T-cell (primary cell): ENCODE results near the gene ABCC9. TPM values are rescaled to one million over a fixed set of nuclear protein-coding genes. Genes with fewer than 3 reads are reported as not detected.

ENCODE experiments used
- ATAC-seq, 4 experiments: fragments of 200-7000 bp in 3 of 4; fragments of 150-1000 bp in 1 of 4; cut with Tn5 transposase; replicated peaks in 1 of 4; 1 replicate in 3 of 4; 2 replicates in 1 of 4; pipeline ENCODE4 v1.10.0; 2021; ENCODE audit warnings: moderate library complexity in 3 of 4, mild to moderate bottlenecking in 2 of 4, moderate number of reproducible peaks in 1 of 4
- CTCF ChIA-PET, 2 donors: fragments of 300-600 bp; sonication (Branson Sonifier 250); formaldehyde crosslinking; loops; one replicate each; lab custom pipeline; 2022; ENCODE audit warnings: antibody characterized with exemption in 2 of 2; lab: Charles Lee
- POLR2A ChIA-PET, 2 donors: fragments of 300-600 bp; sonication (Branson Sonifier 250); formaldehyde crosslinking; loops; one replicate each; lab custom pipeline; 2022; ENCODE audit warnings: antibody characterized with exemption in 2 of 2; lab: Charles Lee
- DNase-seq, 35 experiments: peaks; one replicate each; pipeline versions ENCODE4 v3.0.0 to v3.0.0-alpha.2; 2013 to 2023
- H3K27ac ChIP-seq: one replicate; pipeline ENCODE4 v1.5.1; 2013; ENCODE audit warnings: low read length
- H3K27me3 ChIP-seq, 2 experiments: replicated peaks in 1 of 2; 1 replicate in 1 of 2; 2 replicates in 1 of 2; pipeline versions ENCODE4 v1.6.1 to v1.7.0; 2013; ENCODE audit warnings: low read length in 1 of 2, mixed read lengths in 1 of 2; ENCODE audit not compliant: control insufficient read depth in 2 of 2, insufficient read depth in 2 of 2; ENCODE audit errors: extremely low read depth in 1 of 2
- H3K36me3 ChIP-seq, 2 donors: 1 replicate in 1 of 2; 2 replicates in 1 of 2; pipeline versions ENCODE4 v1.6.1 to v1.7.0; 2013; ENCODE audit warnings: low read length in 1 of 2; ENCODE audit not compliant: control insufficient read depth in 2 of 2, insufficient read depth in 1 of 2; ENCODE audit errors: extremely low read depth in 1 of 2
- H3K4me1 ChIP-seq, 2 experiments: 1 replicate in 1 of 2; 2 replicates in 1 of 2; pipeline versions ENCODE4 v1.6.1 to v1.7.0; 2013; ENCODE audit warnings: low read length in 2 of 2, mixed read lengths in 1 of 2; ENCODE audit not compliant: insufficient read depth in 2 of 2, control insufficient read depth in 1 of 2; ENCODE audit errors: extremely low read depth in 1 of 2
- H3K4me3 ChIP-seq, 2 donors: 1 replicate in 1 of 2; 2 replicates in 1 of 2; pipeline versions ENCODE4 v1.5.1 to v1.7.0; 2013; ENCODE audit warnings: mild to moderate bottlenecking in 2 of 2, low read length in 1 of 2, moderate library complexity in 1 of 2; ENCODE audit not compliant: control insufficient read depth in 1 of 2; ENCODE audit errors: extremely low read depth in 1 of 2
- H3K9me3 ChIP-seq: 2 replicates; pipeline ENCODE4 v1.7.0; 2013
- H3K27ac Mint-ChIP-seq, 2 donors: one replicate each; pipeline ENCODE4 v1.8.0; 2020 to 2021; ENCODE audit warnings: mild to moderate bottlenecking in 2 of 2, mixed read lengths in 2 of 2
- H3K27me3 Mint-ChIP-seq, 2 donors: one replicate each; pipeline ENCODE4 v1.8.0; 2021 to 2022; ENCODE audit warnings: mixed read lengths in 2 of 2
- H3K36me3 Mint-ChIP-seq: one replicate; pipeline ENCODE4 v1.8.0; 2021; ENCODE audit warnings: mixed read lengths
- H3K4me1 Mint-ChIP-seq, 3 donors: one replicate each; pipeline ENCODE4 v1.8.0; 2020 to 2022; ENCODE audit warnings: mixed read lengths in 3 of 3, mild to moderate bottlenecking in 1 of 3
- H3K4me3 Mint-ChIP-seq, 3 donors: one replicate each; pipeline ENCODE4 v1.8.0; 2020 to 2022; ENCODE audit warnings: mild to moderate bottlenecking in 3 of 3, mixed read lengths in 3 of 3, moderate library complexity in 3 of 3
- H3K9me3 Mint-ChIP-seq, 3 donors: one replicate each; pipeline ENCODE4 v1.8.0; 2020 to 2022; ENCODE audit warnings: mixed read lengths in 3 of 3
- WGBS: methylation state at CpG from one replicate; pipeline ENCODE4 v1.1.5; 2013; ENCODE audit warnings: missing lambda C conversion rate; ENCODE audit not compliant: insufficient coverage; 5-methylcytosine and 5-hydroxymethylcytosine counted together
- total RNA-seq, 35 experiments: library from RNA in 6 of 35; stranded (reverse) in 6 of 35; fragments of 120-200 nt in 1 of 35; gene quantifications; one replicate each; pipeline versions ENCODE4 v1.2.1 to v1.2.4 and lab custom pipeline; 2013 to 2026

ABCC9 gene
- total RNA-seq, 5 donors from 2014 or later (not counting 1 experiment from before 2014, with no cell fraction given): 0.06 to 0.10 (median 0.09) TPM; not detected in 2

DNA sequence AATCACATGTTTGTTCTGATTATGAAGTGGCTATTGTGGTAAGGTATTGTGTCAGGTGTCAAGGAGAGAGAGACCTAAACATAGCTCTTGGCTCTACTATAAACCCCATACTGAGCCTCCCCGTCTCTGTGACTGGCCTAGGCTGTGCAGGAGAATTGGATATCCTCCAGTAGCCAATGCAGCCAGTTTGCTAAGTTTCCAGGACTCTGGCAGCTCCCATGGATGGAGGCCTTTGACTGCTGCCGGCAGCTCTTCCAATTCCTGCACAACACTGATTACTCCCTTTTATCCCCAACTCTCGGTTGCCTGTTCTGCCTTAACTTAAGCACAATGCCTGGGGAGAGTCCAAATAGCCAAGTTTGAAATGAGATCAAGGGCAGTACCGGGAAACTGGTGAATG lies 59.3 kb downstream of the ABCC9 start:
- H3K9me3 Mint-ChIP-seq: no peaks in the 10 kb centered on the region
- peaks cover 6 to 19% of the 10 kb centered on the region in 2 donors for H3K27me3 Mint-ChIP-seq
- Histone ChIP-seq H3K4me3 (no peak overlapping the region), H3K27ac (no peak overlapping the region), H3K27me3 (no peaks in the 10 kb centered on the region), H3K4me1 (no peaks in the 10 kb centered on the region), H3K9me3 (no peaks in the 10 kb centered on the region), H3K36me3 (no peaks in the 10 kb centered on the region)
- DNase-seq: no peak
- POLR2A ChIA-PET: no interaction called here
- no peak for ATAC-seq
- WGBS: 64% methylated on average over 3 of the region's 4 CpGs
- CTCF ChIA-PET: interaction anchor here in 1 of 2 donors (0.5 kb wide), 1 partner anchor 740 kb away, joined by 3 read pairs; no protein-coding TSS in a partner anchor
- no peak overlapping the region for H3K27ac Mint-ChIP-seq
- no peak overlapping the region for H3K4me3 Mint-ChIP-seq
- no peaks in the 10 kb centered on the region for H3K4me1 Mint-ChIP-seq
- H3K36me3 Mint-ChIP-seq: no peaks in the 10 kb centered on the region

DNA sequence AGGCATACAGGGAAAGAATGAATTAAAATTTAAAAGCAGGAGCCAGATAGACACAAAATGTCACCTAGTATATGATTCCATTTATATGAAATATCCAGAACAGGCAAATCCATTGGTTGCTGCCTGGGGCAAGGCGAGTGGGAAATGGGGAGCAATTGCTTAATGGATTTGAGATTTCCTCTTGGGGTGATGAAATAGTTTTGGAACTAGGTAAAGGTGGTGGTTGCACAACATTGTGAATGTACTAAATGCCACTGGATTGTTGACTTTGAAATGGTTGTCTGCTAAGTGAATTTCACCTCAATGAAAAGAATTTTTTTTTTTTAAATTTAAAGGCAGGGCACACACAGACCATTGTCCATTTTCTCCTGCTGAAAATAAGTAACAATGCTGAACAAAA lies 61.9 kb downstream of the ABCC9 start:
- Mint-ChIP-seq H3K4me1 (no peaks in the 10 kb centered on the region), H3K36me3 (no peaks in the 10 kb centered on the region), H3K27ac (no peak overlapping the region), H3K9me3 (no peaks in the 10 kb centered on the region), H3K4me3 (no peak overlapping the region), H3K27me3 (peaks cover 5 to 11% of the 10 kb centered on the region in 2 donors)
- ChIA-PET CTCF (no interaction called here), POLR2A (no interaction called here)
- no peaks in the 10 kb centered on the region for H3K4me1 ChIP-seq
- 80% methylated on average over 1 of the region's 1 CpG for WGBS
- ATAC-seq: no peak
- no peaks in the 10 kb centered on the region for H3K9me3 ChIP-seq
- H3K36me3 ChIP-seq: no peaks in the 10 kb centered on the region
- H3K4me3 ChIP-seq: no peak overlapping the region
- H3K27ac ChIP-seq: no peak overlapping the region
- no peaks in the 10 kb centered on the region for H3K27me3 ChIP-seq
- DNase-seq: no peak

DNA sequence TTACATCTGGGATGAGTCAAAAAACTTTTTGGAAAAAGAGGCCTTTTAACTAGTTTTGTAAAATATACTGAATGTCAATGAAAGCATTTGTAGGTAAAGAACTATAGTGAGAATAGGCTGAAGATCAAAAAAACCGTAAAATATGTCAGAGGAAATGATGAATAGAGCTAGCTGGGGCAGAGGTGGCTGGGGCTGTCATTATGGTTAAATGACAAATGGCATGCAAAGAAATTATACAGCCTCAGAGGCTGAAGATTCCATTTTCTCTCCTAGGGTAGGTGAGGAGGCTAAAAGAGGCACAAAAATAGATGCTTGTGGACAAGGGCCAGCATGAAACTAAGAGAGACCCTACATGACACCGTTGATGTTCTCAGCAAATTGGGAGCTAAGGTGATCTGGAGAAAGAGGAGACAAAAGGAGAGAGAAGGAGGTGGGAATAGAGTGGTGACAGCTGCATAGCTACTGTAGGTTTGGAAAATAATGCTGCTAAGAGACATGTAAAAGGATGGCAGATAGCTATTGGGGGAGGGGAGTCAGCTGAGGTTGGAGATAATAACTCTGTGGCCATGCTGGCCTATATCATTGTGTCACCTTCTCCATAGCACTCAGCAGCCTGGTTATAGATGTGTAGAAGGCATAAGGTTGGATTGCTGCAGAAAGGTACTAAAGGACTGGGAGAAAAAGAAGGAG lies 63.8 kb downstream of the ABCC9 start:
- Mint-ChIP-seq H3K4me3 (no peak overlapping the region), H3K27ac (no peak overlapping the region), H3K36me3 (no peaks in the 10 kb centered on the region), H3K27me3 (peaks cover 5% of the 10 kb centered on the region in 2 donors), H3K9me3 (peaks cover 0 to 5% (median 5%) of the 10 kb centered on the region in 3 donors), H3K4me1 (no peaks in the 10 kb centered on the region)
- no peak overlapping the region for H3K27ac ChIP-seq
- no peaks in the 10 kb centered on the region for H3K9me3 ChIP-seq
- DNase-seq: no peak
- H3K4me3 ChIP-seq: no peak overlapping the region
- CTCF ChIA-PET: no interaction called here
- WGBS: 66% methylated on average over 2 of the region's 2 CpGs
- no peaks in the 10 kb centered on the region for H3K27me3 ChIP-seq
- ATAC-seq: no peak
- no peaks in the 10 kb centered on the region for H3K4me1 ChIP-seq
- POLR2A ChIA-PET: no interaction called here
- no peaks in the 10 kb centered on the region for H3K36me3 ChIP-seq

DNA sequence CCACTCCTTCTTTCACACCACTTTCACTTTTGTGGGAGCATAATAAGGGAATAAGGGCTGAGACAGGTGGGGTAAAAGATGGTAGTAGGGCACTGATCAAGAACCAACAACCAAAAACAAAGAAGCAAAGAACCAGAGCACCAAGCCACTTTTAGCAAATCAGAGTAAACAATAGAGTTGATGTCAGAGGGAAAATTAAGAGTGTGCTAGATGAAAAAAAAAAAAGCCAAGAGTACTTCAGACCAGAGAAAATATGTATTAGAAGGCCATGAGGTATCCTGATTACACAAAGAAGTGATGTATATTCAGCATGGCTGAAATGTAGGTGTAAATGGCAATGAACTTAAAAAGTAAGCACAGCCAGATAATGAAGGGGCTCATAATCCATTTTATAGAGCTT lies 75.4 kb downstream of the ABCC9 start:
- no peaks in the 10 kb centered on the region for H3K4me1 Mint-ChIP-seq
- Histone ChIP-seq H3K27ac (no peak overlapping the region), H3K9me3 (no peaks in the 10 kb centered on the region), H3K4me1 (no peaks in the 10 kb centered on the region), H3K4me3 (no peak overlapping the region), H3K36me3 (no peaks in the 10 kb centered on the region), H3K27me3 (no peaks in the 10 kb centered on the region)
- no peak for DNase-seq
- ChIA-PET CTCF (no interaction called here), POLR2A (no interaction called here)
- no peak for ATAC-seq
- no peak overlapping the region for H3K27ac Mint-ChIP-seq
- H3K9me3 Mint-ChIP-seq: no peaks in the 10 kb centered on the region
- peaks cover 6 to 8% of the 10 kb centered on the region in 2 donors for H3K27me3 Mint-ChIP-seq
- H3K36me3 Mint-ChIP-seq: no peaks in the 10 kb centered on the region
- H3K4me3 Mint-ChIP-seq: no peak overlapping the region

DNA sequence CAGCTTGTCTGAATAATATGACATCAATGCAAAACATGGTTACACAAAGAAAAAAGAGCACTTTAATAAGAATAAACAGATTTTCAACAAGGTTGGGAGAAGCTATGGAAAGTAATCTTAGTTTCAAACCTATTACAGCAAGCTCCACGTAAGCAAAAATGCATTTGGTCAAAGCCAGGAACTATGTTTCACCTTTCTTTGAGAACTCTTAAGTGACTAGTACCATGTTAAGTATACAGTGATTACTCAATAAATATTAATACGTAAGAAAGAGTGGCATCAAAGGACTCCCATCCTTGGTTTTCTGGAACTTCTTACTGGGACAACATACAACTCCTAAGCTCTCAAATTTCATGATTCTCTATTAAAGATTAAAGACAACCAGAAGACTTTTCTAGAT lies 80.7 kb downstream of the ABCC9 start:
- H3K27me3 ChIP-seq: no peaks in the 10 kb centered on the region
- Mint-ChIP-seq H3K36me3 (no peaks in the 10 kb centered on the region), H3K27me3 (peaks cover 7 to 18% of the 10 kb centered on the region in 2 donors), H3K9me3 (no peaks in the 10 kb centered on the region), H3K27ac (no peak overlapping the region), H3K4me3 (no peak overlapping the region), H3K4me1 (no peaks in the 10 kb centered on the region)
- ChIA-PET POLR2A (interaction anchor here in 1 of 2 donors (0.6 kb wide), 1 partner anchor 178 kb away, joined by 3 read pairs; no protein-coding TSS in a partner anchor), CTCF (no interaction called here)
- WGBS: no CpG with 5 or more reads among the region's 2 CpGs
- no peak overlapping the region for H3K4me3 ChIP-seq
- H3K9me3 ChIP-seq: no peaks in the 10 kb centered on the region
- no peaks in the 10 kb centered on the region for H3K36me3 ChIP-seq
- H3K4me1 ChIP-seq: no peaks in the 10 kb centered on the region
- no peak for DNase-seq
- H3K27ac ChIP-seq: no peak overlapping the region
- ATAC-seq: no peak

GRCh38 chr12:21860128-21860527 lies 81.1 kb downstream of the ABCC9 start:
- Mint-ChIP-seq H3K27ac (no peak overlapping the region), H3K4me3 (no peak overlapping the region), H3K4me1 (no peaks in the 10 kb centered on the region), H3K36me3 (no peaks in the 10 kb centered on the region), H3K9me3 (no peaks in the 10 kb centered on the region), H3K27me3 (peaks cover 7 to 18% of the 10 kb centered on the region in 2 donors)
- ATAC-seq (no peak), DNase-seq (no peak)
- ChIA-PET POLR2A (interaction anchor here in 1 of 2 donors (0.6 kb wide), 1 partner anchor 178 kb away, joined by 3 read pairs; no protein-coding TSS in a partner anchor), CTCF (no interaction called here)
- H3K27ac ChIP-seq: no peak overlapping the region
- no peaks in the 10 kb centered on the region for H3K27me3 ChIP-seq
- H3K4me3 ChIP-seq: no peak overlapping the region
- no peaks in the 10 kb centered on the region for H3K36me3 ChIP-seq
- H3K9me3 ChIP-seq: no peaks in the 10 kb centered on the region
- no peaks in the 10 kb centered on the region for H3K4me1 ChIP-seq
- no CpG with 5 or more reads among the region's 4 CpGs for WGBS
